Neural cell (in vitro differentiated cells): ENCODE results near the gene DYRK3. TPM values are rescaled to one million over a fixed set of nuclear protein-coding genes. Genes with fewer than 3 reads are reported as not detected.

Experiments
- H2AFZ ChIP-seq: fragments of 200-600, 300-800 bp; sonication (generic), shearing (Covaris generic); 2 replicates; pipeline ENCODE4 v1.6.0; 2014; ENCODE audit warnings: low read depth, mild to moderate bottlenecking, antibody characterized with exemption, low read length, moderate library complexity
- H3F3A ChIP-seq: fragments of 200-600 bp; shearing (Covaris generic); 2 replicates; pipeline ENCODE4 v1.6.1; 2016; ENCODE audit warnings: mild to moderate bottlenecking, moderate library complexity, mixed read lengths, antibody characterized with exemption, low read length; ENCODE audit not compliant: insufficient read depth, poor library complexity, severe bottlenecking
- H3K27ac ChIP-seq: fragments of 200-600, 300-800 bp; sonication (generic), shearing (Covaris generic); 2 replicates; pipeline ENCODE4 v1.5.1; 2014; ENCODE audit warnings: mild to moderate bottlenecking, low read length, moderate library complexity
- H3K27me3 ChIP-seq: fragments of 300-800, 200-600 bp; sonication (generic), shearing (Covaris generic); 2 replicates; pipeline ENCODE4 v1.6.0; 2014; ENCODE audit warnings: mild to moderate bottlenecking, low read depth, low read length, moderate library complexity; ENCODE audit not compliant: insufficient read depth
- H3K36me3 ChIP-seq: fragments of 300-800, 200-600 bp; sonication (generic), shearing (Covaris generic); 2 replicates; pipeline ENCODE4 v1.5.1; 2014; ENCODE audit warnings: mild to moderate bottlenecking, antibody characterized with exemption, low read length, moderate library complexity; ENCODE audit not compliant: insufficient read depth
- H3K4me2 ChIP-seq: fragments of 300-800, 200-600 bp; sonication (generic), shearing (Covaris generic); 2 replicates; pipeline ENCODE4 v1.6.0; 2014; ENCODE audit warnings: mild to moderate bottlenecking, low read length
- H3K4me3 ChIP-seq: fragments of 300-800, 200-600 bp; sonication (generic), shearing (Covaris generic); 2 replicates; pipeline ENCODE4 v1.5.1; 2014; ENCODE audit warnings: mild to moderate bottlenecking, low read length, moderate library complexity
- H3K79me2 ChIP-seq: fragments of 200-600 bp; shearing (Covaris generic); replicated peaks from 2 replicates; pipeline ENCODE4 v1.6.0; 2014; ENCODE audit warnings: mild to moderate bottlenecking, low read length, moderate library complexity; ENCODE audit not compliant: insufficient read depth
- H3K9ac ChIP-seq: fragments of 300-800, 200-600 bp; sonication (generic), shearing (Covaris generic); 2 replicates; pipeline ENCODE4 v1.6.1; 2016; ENCODE audit warnings: mild to moderate bottlenecking, low read length, mixed read lengths
- H3K9me2 ChIP-seq: fragments of 200-600 bp; shearing (Covaris generic); 2 replicates; pipeline ENCODE4 v1.6.1; 2016; ENCODE audit warnings: mild to moderate bottlenecking, low read length, mixed read lengths; ENCODE audit not compliant: insufficient read depth
- H3K9me3 ChIP-seq: fragments of 200-600, 300-800 bp; sonication (generic), shearing (Covaris generic); 2 replicates; pipeline ENCODE4 v1.6.1; 2016; ENCODE audit warnings: mild to moderate bottlenecking, mixed run types, low read length, moderate library complexity, mixed read lengths
- H4K20me1 ChIP-seq: fragments of 200-600 bp; shearing (Covaris generic); 2 replicates; pipeline ENCODE4 v1.6.1; 2016; ENCODE audit warnings: mild to moderate bottlenecking, mixed run types; ENCODE audit not compliant: insufficient read depth
- EP300 ChIP-seq: fragments of 450-650 bp; conservative IDR thresholded peaks from 2 replicates; pipeline ENCODE4 v1.6.1; 2014; ENCODE audit warnings: antibody characterized with exemption, mild to moderate bottlenecking, moderate library complexity; ENCODE audit not compliant: poor library complexity, severe bottlenecking
- EZH2 ChIP-seq: fragments of 200-600, 300-800 bp; shearing (Covaris generic), sonication (generic); IDR thresholded peaks from 2 replicates; pipeline ENCODE4 v1.6.1; 2014; ENCODE audit warnings: antibody characterized with exemption, low read length, borderline replicate concordance, mild to moderate bottlenecking; ENCODE audit not compliant: insufficient read depth, poor library complexity, severe bottlenecking
- MXI1 ChIP-seq: fragments of 450-650 bp; conservative IDR thresholded peaks from 2 replicates; pipeline ENCODE4 v1.6.1; 2014; ENCODE audit warnings: antibody characterized with exemption, mild to moderate bottlenecking; ENCODE audit not compliant: poor library complexity, severe bottlenecking
- POLR2AphosphoS5 ChIP-seq: IDR thresholded peaks from 2 replicates; pipeline ENCODE4 v1.6.1; 2012
- RAD21 ChIP-seq: fragments of 450-650 bp; conservative IDR thresholded peaks from 2 replicates; pipeline ENCODE4 v1.6.1; 2014; ENCODE audit warnings: antibody characterized with exemption, mild to moderate bottlenecking, moderate library complexity
- SMC3 ChIP-seq: fragments of 450-650 bp; conservative IDR thresholded peaks from 2 replicates; pipeline ENCODE4 v1.6.1; 2014; ENCODE audit warnings: antibody characterized with exemption, mild to moderate bottlenecking, moderate library complexity; ENCODE audit not compliant: poor library complexity
- TAF1 ChIP-seq: IDR thresholded peaks from 2 replicates; pipeline ENCODE4 v1.6.1; 2012; ENCODE audit warnings: low read depth
- polyA plus RNA-seq: library from polyadenylated mRNA; depleted of rRNA; stranded (reverse); fragments of >200 nt; gene quantifications from 2 replicates; pipeline ENCODE4 v1.2.3, GENCODE V29; 2014
- TF ChIP-seq, protein P1 (sequence below): fragments of 450-650 bp; IDR thresholded peaks from 2 replicates; pipeline ENCODE4 v1.5.1; 2014; ENCODE audit warnings: antibody characterized with exemption, mild to moderate bottlenecking, moderate library complexity; ENCODE audit not compliant: poor library complexity, severe bottlenecking
- TF ChIP-seq, protein P2 (sequence below): IDR thresholded peaks from 2 replicates; pipeline ENCODE4 v1.6.1; 2012; ENCODE audit warnings: borderline replicate concordance

Gene DYRK3
- polyA plus RNA-seq, 1 donor from 2014 or later: 7.5 TPM

DNA sequence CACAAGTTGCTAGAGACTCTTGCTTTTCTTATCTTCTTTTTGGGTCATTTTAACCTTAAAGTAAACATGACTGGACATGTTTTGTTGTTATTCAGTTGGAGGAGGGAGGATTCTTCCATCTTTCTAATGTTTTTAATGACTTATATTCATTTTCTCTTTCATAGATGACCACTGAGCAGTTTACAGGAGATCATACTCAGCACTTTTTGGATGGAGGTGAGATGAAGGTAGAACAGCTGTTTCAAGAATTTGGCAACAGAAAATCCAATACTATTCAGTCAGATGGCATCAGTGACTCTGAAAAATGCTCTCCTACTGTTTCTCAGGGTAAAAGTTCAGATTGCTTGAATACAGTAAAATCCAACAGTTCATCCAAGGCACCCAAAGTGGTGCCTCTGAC lies 11.9 kb downstream of the DYRK3 start:
- Histone ChIP-seq H3K9me3 (no peaks in the 10 kb centered on the region), H3K9ac (no peak overlapping the region), H3K9me2 (no peaks in the 10 kb centered on the region), H3K27me3 (no peaks in the 10 kb centered on the region), H3K4me2 (no peak overlapping the region), H2AFZ (no peak overlapping the region), H3K27ac (no peak overlapping the region), H3K36me3 (no peaks in the 10 kb centered on the region), H3K79me2 (no peaks in the 10 kb centered on the region), H4K20me1 (no peaks in the 10 kb centered on the region), H3F3A (no peaks in the 10 kb centered on the region), H3K4me3 (no peak overlapping the region)
- TF ChIP-seq SMC3 (no peak), TAF1 (no peak), RAD21 (no peak), MXI1 (no peak), EP300 (no peak), EZH2 (no peak), POLR2AphosphoS5 (no peak)
- TF ChIP-seq, protein P1, sequence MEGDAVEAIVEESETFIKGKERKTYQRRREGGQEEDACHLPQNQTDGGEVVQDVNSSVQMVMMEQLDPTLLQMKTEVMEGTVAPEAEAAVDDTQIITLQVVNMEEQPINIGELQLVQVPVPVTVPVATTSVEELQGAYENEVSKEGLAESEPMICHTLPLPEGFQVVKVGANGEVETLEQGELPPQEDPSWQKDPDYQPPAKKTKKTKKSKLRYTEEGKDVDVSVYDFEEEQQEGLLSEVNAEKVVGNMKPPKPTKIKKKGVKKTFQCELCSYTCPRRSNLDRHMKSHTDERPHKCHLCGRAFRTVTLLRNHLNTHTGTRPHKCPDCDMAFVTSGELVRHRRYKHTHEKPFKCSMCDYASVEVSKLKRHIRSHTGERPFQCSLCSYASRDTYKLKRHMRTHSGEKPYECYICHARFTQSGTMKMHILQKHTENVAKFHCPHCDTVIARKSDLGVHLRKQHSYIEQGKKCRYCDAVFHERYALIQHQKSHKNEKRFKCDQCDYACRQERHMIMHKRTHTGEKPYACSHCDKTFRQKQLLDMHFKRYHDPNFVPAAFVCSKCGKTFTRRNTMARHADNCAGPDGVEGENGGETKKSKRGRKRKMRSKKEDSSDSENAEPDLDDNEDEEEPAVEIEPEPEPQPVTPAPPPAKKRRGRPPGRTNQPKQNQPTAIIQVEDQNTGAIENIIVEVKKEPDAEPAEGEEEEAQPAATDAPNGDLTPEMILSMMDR: no peak
- TF ChIP-seq, protein P2, sequence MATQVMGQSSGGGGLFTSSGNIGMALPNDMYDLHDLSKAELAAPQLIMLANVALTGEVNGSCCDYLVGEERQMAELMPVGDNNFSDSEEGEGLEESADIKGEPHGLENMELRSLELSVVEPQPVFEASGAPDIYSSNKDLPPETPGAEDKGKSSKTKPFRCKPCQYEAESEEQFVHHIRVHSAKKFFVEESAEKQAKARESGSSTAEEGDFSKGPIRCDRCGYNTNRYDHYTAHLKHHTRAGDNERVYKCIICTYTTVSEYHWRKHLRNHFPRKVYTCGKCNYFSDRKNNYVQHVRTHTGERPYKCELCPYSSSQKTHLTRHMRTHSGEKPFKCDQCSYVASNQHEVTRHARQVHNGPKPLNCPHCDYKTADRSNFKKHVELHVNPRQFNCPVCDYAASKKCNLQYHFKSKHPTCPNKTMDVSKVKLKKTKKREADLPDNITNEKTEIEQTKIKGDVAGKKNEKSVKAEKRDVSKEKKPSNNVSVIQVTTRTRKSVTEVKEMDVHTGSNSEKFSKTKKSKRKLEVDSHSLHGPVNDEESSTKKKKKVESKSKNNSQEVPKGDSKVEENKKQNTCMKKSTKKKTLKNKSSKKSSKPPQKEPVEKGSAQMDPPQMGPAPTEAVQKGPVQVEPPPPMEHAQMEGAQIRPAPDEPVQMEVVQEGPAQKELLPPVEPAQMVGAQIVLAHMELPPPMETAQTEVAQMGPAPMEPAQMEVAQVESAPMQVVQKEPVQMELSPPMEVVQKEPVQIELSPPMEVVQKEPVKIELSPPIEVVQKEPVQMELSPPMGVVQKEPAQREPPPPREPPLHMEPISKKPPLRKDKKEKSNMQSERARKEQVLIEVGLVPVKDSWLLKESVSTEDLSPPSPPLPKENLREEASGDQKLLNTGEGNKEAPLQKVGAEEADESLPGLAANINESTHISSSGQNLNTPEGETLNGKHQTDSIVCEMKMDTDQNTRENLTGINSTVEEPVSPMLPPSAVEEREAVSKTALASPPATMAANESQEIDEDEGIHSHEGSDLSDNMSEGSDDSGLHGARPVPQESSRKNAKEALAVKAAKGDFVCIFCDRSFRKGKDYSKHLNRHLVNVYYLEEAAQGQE: no peak

DNA sequence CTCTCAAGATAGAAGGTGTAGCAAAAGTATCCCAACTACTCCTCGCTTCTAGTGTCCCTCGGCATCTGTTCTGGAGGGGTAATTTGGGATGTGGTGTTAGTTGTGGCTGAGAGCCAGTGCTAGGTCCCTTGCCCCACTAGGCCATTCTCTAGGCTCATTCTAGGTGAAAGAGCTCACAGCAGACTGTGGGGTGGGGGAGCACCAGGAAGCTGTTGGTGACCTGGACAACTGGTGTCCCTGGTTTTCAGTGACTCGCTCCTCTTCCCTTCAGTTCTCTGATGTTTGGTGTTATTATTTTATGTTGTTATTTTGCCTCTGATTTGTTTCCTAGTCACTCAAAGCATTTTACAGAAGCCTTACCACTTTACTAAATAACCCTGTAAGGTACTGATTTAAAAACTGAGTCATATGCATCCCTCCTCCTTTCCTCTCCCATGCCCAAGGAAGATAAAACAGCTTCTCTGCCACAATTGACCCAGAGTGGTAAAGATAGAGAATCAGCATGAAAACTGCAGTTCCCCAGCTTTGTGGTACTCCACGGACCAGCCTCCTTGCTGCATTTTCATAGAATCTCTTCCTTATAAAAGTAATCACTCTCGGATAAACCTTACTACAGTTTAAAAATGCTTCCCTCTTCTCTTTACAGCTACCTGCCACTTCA lies 14.1 kb downstream of the DYRK3 start:
- Histone ChIP-seq H2AFZ (no peak overlapping the region), H3K9me3 (no peaks in the 10 kb centered on the region), H3K36me3 (no peaks in the 10 kb centered on the region), H4K20me1 (no peaks in the 10 kb centered on the region), H3K4me2 (no peak overlapping the region), H3F3A (no peaks in the 10 kb centered on the region), H3K27ac (no peak overlapping the region), H3K27me3 (no peaks in the 10 kb centered on the region), H3K4me3 (no peak overlapping the region), H3K9me2 (no peaks in the 10 kb centered on the region), H3K79me2 (no peaks in the 10 kb centered on the region), H3K9ac (no peak overlapping the region)
- TF ChIP-seq POLR2AphosphoS5 (no peak), EZH2 (no peak)
- TF ChIP-seq, protein P1: no peak
